GM19240 (cell line): ENCODE data around the gene ZBTB16.

Experiments used
- DNase-seq: peaks from one replicate; pipeline ENCODE4 v3.0.0; 2011; ENCODE audit warnings: low spot score; ENCODE audit not compliant: insufficient read length

The ZBTB16 gene

GRCh38 chr11:114130115-114130576 lies 70.6 kb downstream of the ZBTB16 start:
- no peak for DNase-seq

GRCh38 chr11:114130629-114131277 lies 71.2 kb downstream of the ZBTB16 start:
- no peak for DNase-seq

- no peak for DNase-seq
Measured at GRCh38 chr11:114131461-114131864, 72.0 kb downstream of the ZBTB16 start.

GRCh38 chr11:114132417-114132816 lies 72.9 kb downstream of the ZBTB16 start:
- no peak for DNase-seq

- no peak for DNase-seq
Measured at GRCh38 chr11:114132944-114133394, 73.5 kb downstream of the ZBTB16 start.

GRCh38 chr11:114133548-114134329 lies 74.2 kb downstream of the ZBTB16 start:
- DNase-seq: no peak

GRCh38 chr11:114134870-114135269 lies 75.4 kb downstream of the ZBTB16 start:
- no peak for DNase-seq

- no peak for DNase-seq
Measured at GRCh38 chr11:114135737-114136151, 76.2 kb downstream of the ZBTB16 start.

- DNase-seq: no peak
Measured at GRCh38 chr11:114136686-114137640, 77.5 kb downstream of the ZBTB16 start.

- no peak for DNase-seq
Measured at GRCh38 chr11:114137838-114138237, 78.3 kb downstream of the ZBTB16 start.

GRCh38 chr11:114138411-114138810 lies 78.9 kb downstream of the ZBTB16 start:
- DNase-seq: no peak

- DNase-seq: no peak
Measured at GRCh38 chr11:114140826-114141225, 81.3 kb downstream of the ZBTB16 start.

GRCh38 chr11:114141863-114142580 lies 82.5 kb downstream of the ZBTB16 start:
- DNase-seq: no peak

GRCh38 chr11:114142707-114143106 lies 83.2 kb downstream of the ZBTB16 start:
- DNase-seq: no peak

- no peak for DNase-seq
Measured at GRCh38 chr11:114145166-114145775, 85.8 kb downstream of the ZBTB16 start.

- DNase-seq: no peak
Measured at GRCh38 chr11:114147375-114148012, 88.0 kb downstream of the ZBTB16 start.

GRCh38 chr11:114148013-114148382 lies 88.5 kb downstream of the ZBTB16 start:
- DNase-seq: no peak

GRCh38 chr11:114149689-114150407 lies 90.3 kb downstream of the ZBTB16 start:
- DNase-seq: no peak

- no peak for DNase-seq
Measured at GRCh38 chr11:114150671-114151070, 91.2 kb downstream of the ZBTB16 start.
